ENCODE measurements around the gene CXXC5.

DNA sequence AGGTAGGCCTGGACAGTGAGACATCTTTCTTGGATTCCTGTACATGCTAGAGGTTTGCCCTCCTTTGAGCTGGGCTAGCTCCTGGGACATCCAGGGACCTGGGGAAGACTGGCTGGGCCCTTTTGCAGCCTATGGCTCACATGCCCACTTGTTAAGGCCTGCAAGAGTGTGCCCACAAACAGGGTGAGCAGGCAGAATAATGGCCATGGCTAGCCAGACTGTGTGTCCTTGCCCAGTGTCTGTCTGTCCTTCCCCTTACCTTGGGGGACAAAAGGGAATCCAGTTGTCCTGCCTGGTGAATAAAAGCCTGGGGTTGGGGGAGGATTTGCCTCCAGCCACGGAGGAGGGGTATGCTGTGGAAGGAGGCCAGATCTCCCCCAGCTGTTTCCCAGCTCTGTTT is 13.0 kb upstream of the CXXC5 start:
- no peak for TF ChIP-seq POLR2A (IDR thresholded peaks at IDR 0.05)
- no peak for TF ChIP-seq CTCF (IDR thresholded peaks at IDR 0.05)
